HG02642 (cell line): ENCODE results near the gene ZNG1E.
"Not testable (repeated sequence)": the region's sequence is repeated elsewhere in the genome, so short reads cannot be mapped to it uniquely, and the experiment has no call there.

Experiments used
- ATAC-seq: cut with Tn5 transposase; IDR thresholded peaks from one replicate; pipeline ENCODE4 v1.9.1; 2021; ENCODE audit warnings: mild to moderate bottlenecking; ENCODE audit not compliant: unreplicated experiment, poor library complexity

Gene ZNG1E

GRCh38 chr9:65675589-65676021, at the start of gene ZNG1E:
ZNG1E (plus strand) TSS chr9:65675928; CDS start chr9:65675977, 49 bp downstream.
- not testable (repeated sequence) for ATAC-seq

DNA sequence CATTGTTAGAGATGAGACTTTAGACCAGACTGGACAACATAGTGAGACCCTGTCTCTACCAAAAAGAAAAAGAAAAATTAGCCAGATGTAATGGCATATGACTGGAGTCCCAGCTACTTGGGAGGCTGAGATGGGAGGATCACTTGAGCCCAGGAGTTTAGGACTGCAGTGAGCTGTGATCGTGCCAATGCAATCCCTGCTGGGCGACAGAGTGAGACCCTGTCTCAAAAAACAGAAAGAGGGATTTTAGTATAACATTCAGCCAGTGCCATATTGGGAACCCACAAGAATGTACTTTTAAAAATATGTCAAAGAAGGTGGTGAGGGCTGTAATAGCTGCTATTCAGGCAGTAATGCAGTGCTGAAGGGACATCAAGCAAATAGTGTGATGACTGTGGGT, 2.1 kb upstream of the ZNG1E start:
- not testable (repeated sequence) for ATAC-seq

GRCh38 chr9:65675018-65675417, 710 bp upstream of the ZNG1E start:
- ATAC-seq = not testable (repeated sequence)

GRCh38 chr9:65676389-65676788, 661 bp downstream of the ZNG1E start:
- not testable (repeated sequence) for ATAC-seq

DNA sequence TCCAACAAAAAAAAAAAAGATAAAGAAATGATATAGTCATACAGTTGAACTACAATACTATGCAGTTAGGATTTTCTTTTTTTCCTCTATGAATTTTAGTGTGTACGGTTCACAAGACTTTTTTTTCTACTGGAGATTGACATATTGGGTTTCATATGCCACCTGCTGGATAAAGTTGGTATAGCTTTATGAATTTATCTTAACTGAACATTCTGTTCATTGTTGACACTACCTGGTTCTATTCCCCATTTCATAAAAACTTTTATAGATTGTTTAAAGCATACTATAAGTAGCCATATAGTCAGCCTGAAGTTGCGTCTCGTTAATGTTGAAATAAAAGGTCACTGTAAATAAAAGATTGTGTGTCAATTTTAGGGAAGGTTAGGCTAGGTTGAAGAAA, 2.8 kb downstream of the ZNG1E start:
- ATAC-seq = not testable (repeated sequence)

DNA sequence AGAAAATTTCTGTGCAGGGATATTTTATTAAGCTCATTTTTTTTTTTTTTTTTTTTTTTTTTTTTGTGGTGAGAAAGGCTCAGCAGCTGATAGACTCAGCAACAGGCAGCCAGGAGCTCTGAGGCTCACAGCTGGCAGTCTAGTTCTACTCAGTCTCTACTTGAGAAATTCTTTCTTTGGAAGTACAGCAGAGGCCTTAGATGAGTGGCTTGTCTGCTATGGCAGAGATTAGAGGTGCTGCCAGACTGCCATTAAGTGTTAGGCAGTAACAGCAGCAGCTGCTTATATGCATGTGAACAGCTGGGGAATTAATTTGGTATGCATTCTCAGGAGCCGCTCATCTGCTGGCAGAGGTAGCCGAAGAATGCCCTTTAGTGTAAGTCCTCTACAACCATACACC, 27.8 kb downstream of the ZNG1E start:
- ATAC-seq = not testable (repeated sequence)

DNA sequence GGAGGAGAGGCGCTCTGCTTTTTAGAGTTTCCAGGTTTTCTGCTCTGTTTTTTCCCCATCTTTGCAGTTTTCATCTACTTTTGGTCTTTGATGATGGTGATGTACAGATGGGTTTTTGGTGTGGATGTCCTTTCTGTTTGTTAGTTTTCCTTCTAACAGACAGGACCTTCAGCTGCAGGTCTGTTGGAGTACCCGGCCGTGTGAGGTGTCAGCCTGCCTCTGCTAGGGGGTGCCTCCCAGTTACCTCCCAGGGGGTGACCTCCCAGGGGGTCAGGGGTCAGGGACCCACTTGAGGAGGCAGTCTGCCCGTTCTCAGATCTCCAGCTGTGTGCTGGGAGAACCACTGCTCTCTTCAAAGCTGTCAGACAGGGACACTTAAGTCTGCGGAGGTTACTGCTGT, 38.7 kb downstream of the ZNG1E start:
- not testable (repeated sequence) for ATAC-seq

- ATAC-seq = not testable (repeated sequence)
Measured at GRCh38 chr9:65737096-65737564, 61.4 kb downstream of the ZNG1E start, which contains the start of gene FOXD4L4. FOXD4L4 (plus strand) TSS chr9:65737146; CDS start chr9:65737146, 0 bp downstream.

DNA sequence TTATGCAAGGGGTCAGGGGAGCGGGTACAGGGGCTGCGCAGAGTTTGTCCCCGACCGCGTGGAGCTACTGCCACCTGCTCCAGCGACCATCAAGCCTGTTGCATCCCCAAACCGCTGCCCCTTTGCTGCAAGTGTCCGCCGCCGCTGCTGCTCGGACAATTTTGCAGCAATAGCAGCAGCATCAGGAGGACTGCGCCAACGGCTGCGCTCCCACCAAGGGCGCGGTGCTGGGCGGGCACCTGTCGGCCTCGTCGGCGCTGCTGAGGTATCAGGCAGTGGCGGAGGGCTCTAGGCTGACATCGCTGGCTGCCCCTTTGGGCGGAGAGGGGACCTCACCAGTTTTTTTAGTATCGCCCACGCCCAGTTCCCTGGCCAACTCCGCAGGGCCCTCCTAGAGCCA, 62.4 kb downstream of the ZNG1E start:
- ATAC-seq = not testable (repeated sequence)
